ENCODE results near the gene ROPN1.

Gene ROPN1

GRCh38 chr3:123947482-123947881 is 44.4 kb downstream of the ROPN1 start:
- DNase-seq: no peak

- no peak for DNase-seq
Observed at GRCh38 chr3:123941542-123941941, 50.4 kb downstream of the ROPN1 start.

DNA sequence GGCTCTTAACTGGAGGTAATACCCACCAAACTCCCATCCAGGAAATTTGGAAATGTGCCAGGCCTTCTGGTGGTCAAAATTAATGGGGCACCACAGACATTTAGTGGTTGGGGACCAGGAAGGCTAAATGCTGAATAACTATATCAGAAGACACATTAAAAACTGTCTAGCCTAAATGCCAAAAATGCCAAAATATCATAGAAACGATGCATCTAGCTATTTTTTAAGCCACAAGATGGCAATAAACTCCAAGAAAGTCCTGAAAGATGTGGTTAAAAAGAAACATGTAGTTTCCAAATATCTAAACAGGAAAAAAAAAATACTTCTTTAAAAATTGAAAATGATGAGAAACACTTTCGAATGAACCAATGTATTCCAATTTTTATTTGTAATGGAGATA is 50.8 kb downstream of the ROPN1 start:
- no peak for DNase-seq

DNA sequence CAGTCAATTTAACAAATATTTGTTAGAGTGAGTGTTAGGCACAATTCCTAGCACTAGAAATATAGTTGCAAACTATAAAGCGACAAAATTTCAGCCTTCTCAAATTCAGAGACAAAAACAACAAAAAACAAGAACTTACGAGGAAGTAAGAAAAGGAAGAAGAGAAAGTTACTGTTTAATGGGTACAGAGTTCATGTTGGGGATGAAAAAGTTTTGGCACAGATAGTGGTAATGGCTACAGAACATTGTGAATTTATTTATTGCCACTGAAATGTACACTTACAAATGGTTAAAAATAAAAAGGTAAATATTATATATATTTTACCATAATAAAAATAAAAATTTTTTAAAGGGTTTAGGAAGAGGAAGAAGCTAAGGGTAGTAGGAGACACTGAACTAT is 52.2 kb downstream of the ROPN1 start:
- no peak for DNase-seq

GRCh38 chr3:123936400-123936799 is 55.5 kb downstream of the ROPN1 start:
- no peak for DNase-seq

DNA sequence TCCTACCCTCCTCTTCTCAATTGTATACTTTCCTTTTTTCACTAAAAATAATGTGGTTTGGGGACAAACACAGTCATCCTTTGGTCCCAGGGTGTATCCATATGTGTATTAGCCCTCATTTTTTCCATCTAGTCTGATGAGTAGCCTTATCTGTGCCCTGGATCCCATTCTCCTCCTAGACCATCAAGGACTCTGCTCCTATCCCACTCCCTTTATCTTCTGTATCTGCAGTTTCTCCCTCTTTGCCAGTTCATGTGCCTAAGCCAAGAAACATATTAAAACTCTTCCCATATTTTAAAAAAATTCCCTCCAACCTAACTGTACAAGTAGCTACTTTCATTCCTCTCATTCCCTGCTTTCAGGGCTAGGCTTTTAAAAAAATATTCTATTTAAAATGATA is 56.1 kb downstream of the ROPN1 start:
- no peak for DNase-seq

GRCh38 chr3:123934250-123934649 is 57.7 kb downstream of the ROPN1 start:
- no peak for DNase-seq

GRCh38 chr3:123930445-123930844 is 61.5 kb downstream of the ROPN1 start:
- DNase-seq: no peak

- no peak for DNase-seq
Observed at GRCh38 chr3:123929325-123929724, 62.6 kb downstream of the ROPN1 start.

GRCh38 chr3:123926396-123926795 is 65.5 kb downstream of the ROPN1 start:
- DNase-seq: no peak

DNA sequence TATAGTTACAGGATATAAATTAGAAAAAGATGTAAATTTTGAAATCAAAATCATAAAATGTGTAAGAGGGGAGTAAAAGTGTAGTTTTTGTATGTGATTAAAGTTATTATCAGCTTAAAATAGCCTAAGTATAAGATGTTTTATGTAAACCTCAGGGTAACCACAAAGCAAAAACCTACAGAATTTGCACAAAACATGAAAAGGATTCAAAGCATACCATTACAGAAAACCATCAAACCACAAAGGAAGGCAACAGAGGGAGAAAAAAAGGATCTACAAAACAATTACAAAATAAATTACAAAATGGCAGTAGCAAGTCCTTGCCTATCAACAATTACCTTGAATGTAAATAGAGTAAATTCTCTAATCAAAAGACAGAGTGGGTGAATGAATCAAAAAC is 71.1 kb downstream of the ROPN1 start:
- no peak for DNase-seq

DNA sequence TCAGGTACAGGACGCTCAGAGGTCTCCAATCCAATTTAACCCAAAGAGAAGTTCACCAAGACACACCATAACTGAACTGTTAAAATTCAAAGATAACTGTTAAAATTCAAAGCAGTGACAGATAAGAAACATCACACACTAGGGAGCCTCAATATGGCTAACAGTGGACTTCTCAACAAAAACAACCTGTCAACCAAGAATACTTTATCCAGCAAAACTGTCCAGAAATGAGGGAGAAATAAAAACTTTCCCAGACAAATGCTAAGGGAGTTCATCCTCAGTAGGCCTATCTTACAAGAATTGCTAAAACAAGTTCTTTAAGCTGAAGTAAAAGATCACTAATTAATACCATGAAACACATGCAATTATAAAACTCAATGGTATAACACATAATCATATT is 71.5 kb downstream of the ROPN1 start:
- no peak for DNase-seq

DNA sequence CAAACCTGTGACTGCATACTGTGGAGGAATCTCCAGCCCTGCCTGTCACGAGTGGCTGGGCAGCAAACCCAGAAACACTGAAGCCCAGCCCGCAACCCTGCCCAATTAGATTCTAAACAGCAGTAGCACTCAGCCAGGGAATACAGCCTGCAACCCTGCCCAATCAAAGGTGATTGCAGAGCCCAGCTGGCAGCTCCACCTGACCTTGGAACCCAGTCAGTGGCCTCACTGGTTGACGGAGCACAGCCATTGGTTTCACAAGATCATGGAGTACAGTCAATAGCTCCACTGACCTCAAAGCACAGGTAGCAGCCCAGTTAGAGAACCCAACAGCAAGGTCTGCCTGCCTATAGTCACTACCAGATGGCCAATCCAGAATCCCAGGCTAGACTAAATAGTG is 72.6 kb downstream of the ROPN1 start:
- no peak for DNase-seq
